Glutamatergic neuron (in vitro differentiated cells): ENCODE results near the gene SPOCD1. TPM values are rescaled to one million over a fixed set of nuclear protein-coding genes. Genes with fewer than 3 reads are reported as not detected.

Experiments
- DNase-seq: peaks from one replicate; pipeline ENCODE4 v3.0.0; 2022
- H3K27ac Mint-ChIP-seq: one replicate; pipeline ENCODE4 v1.8.0; 2020; ENCODE audit warnings: mild to moderate bottlenecking, mixed read lengths, inconsistent platforms; ENCODE audit not compliant: unreplicated experiment
- H3K27me3 Mint-ChIP-seq: one replicate; pipeline ENCODE4 v1.8.0; 2020; ENCODE audit warnings: mild to moderate bottlenecking, moderate library complexity, mixed read lengths, inconsistent platforms; ENCODE audit not compliant: unreplicated experiment
- H3K36me3 Mint-ChIP-seq: one replicate; pipeline ENCODE4 v1.8.0; 2020; ENCODE audit warnings: mild to moderate bottlenecking, mixed read lengths, inconsistent platforms; ENCODE audit not compliant: unreplicated experiment
- H3K4me1 Mint-ChIP-seq: one replicate; pipeline ENCODE4 v1.8.0; 2020; ENCODE audit warnings: mild to moderate bottlenecking, low read depth, mixed read lengths, inconsistent platforms; ENCODE audit not compliant: unreplicated experiment
- H3K4me3 Mint-ChIP-seq: one replicate; pipeline ENCODE4 v1.8.0; 2020; ENCODE audit warnings: mild to moderate bottlenecking, mixed read lengths, inconsistent platforms; ENCODE audit not compliant: unreplicated experiment
- H3K9me3 Mint-ChIP-seq: one replicate; pipeline ENCODE4 v1.8.0; 2020; ENCODE audit warnings: mild to moderate bottlenecking, moderate library complexity, mixed read lengths, inconsistent platforms; ENCODE audit not compliant: unreplicated experiment
- CTCF ChIP-seq: fragments of 200-600 bp; sonication (generic); IDR thresholded peaks from one replicate; pipeline ENCODE4 v1.5.0; 2021; ENCODE audit not compliant: partially characterized antibody, unreplicated experiment
- total RNA-seq: library from RNA; stranded (reverse); fragmentation: NEBNext Ultra II Directional; extraction: Animal tissue kit (Norgen Biotek cat#: 25700); gene quantifications from one replicate; pipeline ENCODE4 v1.2.1, GENCODE V29; 2021; ENCODE audit not compliant: unreplicated experiment

SPOCD1 gene
- total RNA-seq, 1 donor from 2014 or later: 0.74 TPM

GRCh38 chr1:31859044-31859443 is 43.2 kb upstream of the SPOCD1 start:
- peaks cover 3% of the 10 kb centered on the region for H3K27me3 Mint-ChIP-seq
- H3K4me1 Mint-ChIP-seq: no peaks in the 10 kb centered on the region
- no peak overlapping the region for H3K27ac Mint-ChIP-seq
- peaks cover 2% of the 10 kb centered on the region for H3K9me3 Mint-ChIP-seq
- H3K36me3 Mint-ChIP-seq: peaks cover 7% of the 10 kb centered on the region
- no peak for DNase-seq
- H3K4me3 Mint-ChIP-seq: no peak overlapping the region
- no peak for TF ChIP-seq CTCF

- DNase-seq: no peak
- TF ChIP-seq CTCF: no peak
- H3K27ac Mint-ChIP-seq: no peak overlapping the region
- peaks cover 2% of the 10 kb centered on the region for H3K9me3 Mint-ChIP-seq
- peaks cover 2% of the 10 kb centered on the region for H3K27me3 Mint-ChIP-seq
- H3K36me3 Mint-ChIP-seq: peaks cover 7% of the 10 kb centered on the region
- H3K4me3 Mint-ChIP-seq: no peak overlapping the region
- H3K4me1 Mint-ChIP-seq: no peaks in the 10 kb centered on the region
Measured at GRCh38 chr1:31857863-31858262, 42.0 kb upstream of the SPOCD1 start.

- no peak for TF ChIP-seq CTCF
- no peak overlapping the region for H3K4me3 Mint-ChIP-seq
- peaks cover 1% of the 10 kb centered on the region for H3K27me3 Mint-ChIP-seq
- no peak overlapping the region for H3K27ac Mint-ChIP-seq
- no peaks in the 10 kb centered on the region for H3K4me1 Mint-ChIP-seq
- peaks cover 2% of the 10 kb centered on the region for H3K9me3 Mint-ChIP-seq
- H3K36me3 Mint-ChIP-seq: peaks cover 7% of the 10 kb centered on the region
- no peak for DNase-seq
Measured at GRCh38 chr1:31856140-31856539, 40.3 kb upstream of the SPOCD1 start.

GRCh38 chr1:31855038-31855845 is 39.4 kb upstream of the SPOCD1 start:
- DNase-seq: no peak

More at GRCh38 chr1:31855038-31855845, 39.4 kb upstream of the SPOCD1 start:
- H3K27me3 Mint-ChIP-seq: peaks cover 1% of the 10 kb centered on the region
- H3K27ac Mint-ChIP-seq: no peak overlapping the region
- peaks cover 7% of the 10 kb centered on the region for H3K36me3 Mint-ChIP-seq
- peaks cover 2% of the 10 kb centered on the region for H3K9me3 Mint-ChIP-seq
- no peak for TF ChIP-seq CTCF
- no peaks in the 10 kb centered on the region for H3K4me1 Mint-ChIP-seq
- no peak overlapping the region for H3K4me3 Mint-ChIP-seq
